ENCODE data around the gene SCYL3.
"Not testable (repeated sequence)": the region's sequence is repeated elsewhere in the genome, so short reads cannot be mapped to it uniquely, and the experiment has no call there.

The SCYL3 gene

DNA sequence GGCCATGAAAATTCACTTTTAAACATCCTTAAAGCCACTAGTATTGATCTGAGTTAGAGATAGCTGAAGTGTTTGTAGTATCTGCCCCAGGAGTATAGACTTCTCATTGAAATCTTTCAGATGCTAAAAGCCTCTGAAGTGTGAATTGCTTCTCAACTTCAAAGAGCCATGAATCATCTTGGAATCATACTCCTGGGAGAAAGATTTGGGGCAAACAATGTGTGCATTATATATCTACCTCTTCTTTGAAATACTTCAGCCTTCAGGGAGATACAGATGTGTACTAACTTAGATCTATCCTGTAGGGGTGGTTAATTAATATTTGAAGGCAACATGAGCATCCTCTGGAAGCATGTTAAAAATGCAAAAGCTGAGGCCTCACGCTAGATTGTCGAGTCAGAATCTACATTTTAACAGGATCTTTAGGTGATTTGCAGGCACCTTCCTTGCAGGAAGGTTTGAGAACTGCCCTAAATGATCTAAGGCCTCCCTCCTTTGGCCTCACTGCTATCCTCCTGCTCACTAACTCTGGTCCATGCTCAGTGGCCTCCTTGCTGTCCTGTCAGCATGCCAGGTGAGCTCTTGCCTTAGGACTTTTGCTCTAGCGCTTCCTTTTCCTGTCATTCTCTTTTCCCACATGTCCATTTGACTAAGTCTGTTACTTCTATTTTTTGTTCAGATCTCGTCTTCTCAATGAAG lies 6.0 kb upstream of the SCYL3 start:
- no peak for DNase-seq (ENCODE audit: low read depth)

DNA sequence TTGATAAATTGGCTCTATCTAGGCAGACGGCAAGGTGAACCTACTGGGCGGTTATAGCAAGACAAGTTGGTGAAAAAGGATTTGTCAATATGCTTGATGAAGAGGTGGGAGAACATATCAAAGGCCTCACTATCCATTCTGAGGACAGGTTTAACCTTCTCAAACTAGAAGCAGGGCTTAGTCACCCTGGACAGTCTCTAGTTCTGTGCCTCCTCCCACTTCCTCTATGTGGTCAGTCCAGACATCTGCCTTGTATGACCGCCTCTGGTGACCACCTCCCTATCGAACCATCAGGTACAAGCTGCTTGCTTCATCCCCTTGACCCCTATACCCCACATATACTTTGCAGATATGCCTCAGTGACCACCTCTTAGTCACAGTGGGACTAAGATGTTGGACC lies 2.3 kb upstream of the SCYL3 start:
- no peak for DNase-seq (ENCODE audit: low read depth)

DNA sequence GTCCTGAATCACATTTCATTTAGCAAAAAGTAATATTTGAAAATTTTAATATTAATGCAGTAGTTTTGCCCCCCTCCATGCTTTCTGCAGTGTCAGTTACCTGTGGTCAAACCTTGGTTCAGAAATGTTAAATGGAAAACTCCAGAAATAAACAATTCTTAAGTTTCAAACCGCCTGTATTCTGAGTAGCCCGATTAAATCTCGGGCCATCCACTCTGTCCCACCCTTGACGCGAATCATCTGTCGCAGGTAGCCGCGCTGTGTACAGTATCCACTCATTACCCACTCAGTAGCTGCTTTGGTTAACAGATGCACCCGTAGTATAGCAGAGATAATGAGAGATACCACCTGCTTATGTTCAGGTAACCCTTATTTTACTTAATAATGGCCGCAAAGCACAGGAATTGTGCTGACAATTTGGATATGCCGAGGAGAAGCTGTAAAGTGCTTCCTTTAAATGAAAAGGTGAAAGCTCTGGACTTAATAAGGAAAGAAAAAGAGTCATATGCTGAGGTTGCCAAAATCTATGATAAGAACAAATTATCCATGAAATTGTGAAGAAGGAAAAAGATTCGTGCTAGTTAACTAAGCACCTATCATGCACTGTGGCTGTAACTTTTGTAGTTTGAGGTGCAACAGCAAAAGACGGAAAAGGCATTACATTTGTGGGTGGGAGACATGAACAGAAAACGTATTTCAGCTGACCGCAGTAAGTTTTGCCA lies 889 bp upstream of the SCYL3 start:
- no peak for DNase-seq (ENCODE audit: low read depth)

DNA sequence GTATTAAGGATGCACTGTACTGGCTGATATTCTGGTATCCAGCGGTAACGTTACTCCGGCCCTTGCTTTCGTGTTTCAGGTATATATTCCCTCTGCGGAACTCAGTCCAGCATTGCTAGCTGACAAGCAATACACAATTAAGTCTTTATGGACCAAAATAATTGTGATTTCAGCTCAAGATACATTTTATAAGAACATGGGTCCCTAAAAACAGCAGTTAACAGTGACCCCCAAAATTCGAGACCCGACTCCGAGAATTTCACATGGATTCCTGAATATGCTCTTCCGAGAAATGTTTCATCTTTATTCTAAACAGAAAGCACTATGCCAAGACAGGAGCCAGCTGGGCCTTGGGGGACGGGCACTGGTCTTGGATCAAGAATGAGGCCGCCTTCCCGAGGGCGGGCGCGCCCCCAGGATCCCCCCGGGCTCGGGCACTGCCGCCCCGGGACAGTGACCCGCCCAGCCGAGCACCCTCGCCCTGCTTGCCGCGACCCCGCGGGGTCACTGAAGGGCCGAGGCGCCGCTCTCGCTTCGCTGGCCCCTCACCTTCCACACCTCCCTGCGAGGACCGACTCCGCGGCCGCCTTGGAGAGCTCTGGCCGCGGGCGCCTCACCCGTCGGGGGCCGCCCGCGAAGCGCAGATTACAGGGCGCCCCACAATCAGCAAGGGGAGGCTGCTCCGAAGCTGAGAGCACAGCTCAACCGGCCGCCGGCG lies 610 bp downstream of the SCYL3 start:
- no peak for DNase-seq (ENCODE audit: low read depth)

DNA sequence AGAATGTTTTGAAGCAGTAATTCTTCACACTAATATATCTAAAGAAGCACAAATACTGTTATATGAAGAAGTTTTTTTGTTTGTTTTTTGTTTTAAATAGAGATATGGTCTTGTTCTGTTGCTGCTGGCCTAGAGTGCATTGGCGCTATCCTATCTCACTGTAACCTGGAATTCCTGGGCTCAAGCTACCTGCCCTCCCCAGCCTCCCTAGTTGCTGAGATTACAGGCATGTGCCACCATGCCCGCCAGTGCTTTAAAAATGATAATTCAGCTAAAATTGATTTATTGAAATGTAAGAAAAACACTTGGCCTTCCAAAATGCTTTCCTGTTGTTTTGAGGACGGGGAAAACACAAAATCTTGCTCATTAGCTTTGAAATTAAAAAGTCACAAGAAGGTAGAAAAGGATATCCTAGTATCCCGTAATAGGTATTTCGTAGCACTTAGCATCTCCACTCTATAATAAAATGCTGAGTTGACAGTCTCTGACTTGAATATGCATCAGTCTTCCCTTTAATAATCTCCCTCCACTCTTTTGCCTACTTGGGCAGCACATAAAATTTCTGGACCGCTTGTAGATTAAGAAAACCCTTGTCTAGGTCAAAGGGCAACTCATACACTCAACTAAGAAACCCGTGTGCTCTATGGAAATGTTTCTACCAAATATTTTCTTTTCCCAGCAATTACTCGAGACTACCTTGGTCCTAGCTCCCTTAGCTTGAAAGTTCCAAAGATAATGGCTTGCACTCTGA lies 1.3 kb downstream of the SCYL3 start:
- no peak for DNase-seq (ENCODE audit: low read depth)

DNA sequence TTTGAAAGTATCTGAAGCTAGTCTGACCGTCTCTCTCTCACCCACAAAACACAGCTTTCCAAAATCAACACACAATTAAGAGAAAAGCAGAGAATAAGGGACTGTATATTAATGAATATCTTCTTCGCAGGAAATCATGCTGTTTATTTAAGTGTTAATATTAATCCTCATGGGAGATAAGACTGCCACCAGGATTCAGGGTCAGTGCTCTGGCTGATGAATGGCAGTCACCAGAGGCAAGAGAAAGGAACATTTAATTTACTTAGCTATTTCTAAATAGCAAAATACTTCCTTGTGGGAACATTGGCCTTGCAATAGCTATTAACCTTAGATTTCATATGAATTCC lies 2.2 kb downstream of the SCYL3 start:
- DNase-seq (ENCODE audit: low read depth), result no peak

DNA sequence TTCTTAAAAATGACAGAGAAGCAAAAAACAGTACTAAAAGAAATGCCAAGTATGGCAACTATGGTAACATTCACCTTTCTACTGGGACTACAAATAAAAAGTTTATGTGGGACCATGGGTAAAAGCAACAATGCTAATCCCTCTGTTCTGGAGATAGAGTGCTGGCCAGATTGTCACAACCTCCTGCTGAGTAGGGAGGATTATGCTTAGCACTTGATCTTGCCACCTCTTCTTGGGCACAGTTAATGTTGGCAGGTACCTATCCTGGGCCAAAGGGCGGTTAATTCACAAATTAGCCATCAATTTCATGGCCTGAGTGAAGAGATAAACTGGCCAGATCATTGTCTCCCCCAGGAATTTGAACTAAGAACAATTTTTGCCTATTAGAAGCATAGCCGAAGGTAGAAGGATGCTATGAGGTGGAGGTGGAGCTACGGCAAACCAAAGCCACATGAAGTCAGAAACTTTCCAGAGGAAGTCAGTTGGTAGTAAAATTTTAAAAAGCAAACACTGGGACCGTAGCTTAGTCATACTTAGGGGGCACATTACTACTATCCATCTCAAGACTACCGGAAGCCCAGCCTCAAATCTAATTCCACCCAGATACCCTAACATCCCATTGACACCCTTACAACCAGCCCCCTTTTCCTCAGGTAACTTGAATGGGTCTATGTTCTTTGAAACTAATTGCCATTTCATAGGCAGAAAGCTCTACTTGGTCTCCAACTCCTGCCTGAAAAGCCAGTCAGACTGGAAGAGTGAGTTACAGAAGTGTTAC lies 2.7 kb downstream of the SCYL3 start:
- peak; percentile 27 for DNase-seq (ENCODE audit: low read depth)

DNA sequence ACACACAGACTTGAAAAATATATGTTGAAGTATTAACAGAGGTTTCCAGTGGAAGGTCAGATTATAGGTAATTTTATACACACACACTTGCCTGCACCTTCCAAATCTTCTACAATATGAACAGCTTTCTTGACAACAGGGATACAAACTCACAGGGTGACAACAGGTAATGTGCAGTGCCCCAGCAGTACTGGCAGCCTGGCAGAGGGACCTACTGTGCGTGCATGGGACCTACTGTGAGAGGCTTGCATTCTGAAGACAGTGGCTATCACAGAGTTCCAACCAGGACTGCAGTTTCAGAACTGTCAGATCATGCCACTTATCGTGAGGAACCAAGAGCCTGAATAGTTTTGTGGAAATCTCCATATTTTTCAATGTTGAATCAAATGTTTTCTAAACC lies 3.8 kb downstream of the SCYL3 start:
- no peak for DNase-seq (ENCODE audit: low read depth)

DNA sequence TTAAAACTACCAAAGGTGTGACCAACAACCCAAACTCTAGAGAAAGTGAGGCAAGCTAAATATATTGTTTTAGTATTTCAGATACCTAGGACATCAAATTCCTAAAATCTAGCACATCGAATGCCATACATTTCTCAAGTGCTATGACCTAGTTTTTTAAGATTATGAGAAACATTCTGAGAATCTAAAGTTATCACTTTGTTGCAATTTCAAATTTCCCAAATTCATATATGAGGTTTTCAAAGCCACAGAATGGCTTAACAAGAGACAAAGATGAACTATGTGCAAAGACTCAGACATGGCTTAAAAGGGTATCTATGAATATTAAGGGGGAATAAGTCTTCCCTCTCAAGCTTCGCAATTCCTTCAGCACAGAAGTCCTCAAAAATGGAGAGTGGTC lies 6.8 kb downstream of the SCYL3 start:
- DNase-seq (ENCODE audit: low read depth), result no peak

DNA sequence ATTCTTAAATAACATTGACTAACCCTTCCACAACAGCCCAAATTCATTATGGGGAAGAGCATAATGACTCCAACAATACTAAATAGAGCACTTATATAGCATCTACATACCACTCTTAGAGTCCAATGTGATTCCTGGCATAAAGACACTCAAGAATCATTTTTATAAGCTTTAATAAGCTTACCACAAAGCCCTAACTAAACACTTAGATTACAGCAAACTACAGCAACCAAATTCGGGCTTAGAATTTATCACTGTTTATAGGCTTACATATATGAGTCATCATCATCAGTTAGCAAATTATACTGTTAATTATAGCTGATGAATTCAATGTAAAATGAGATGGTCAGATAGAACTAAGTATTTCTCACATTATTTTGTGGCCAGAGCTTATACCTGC lies 7.3 kb downstream of the SCYL3 start:
- no peak for DNase-seq (ENCODE audit: low read depth)

DNA sequence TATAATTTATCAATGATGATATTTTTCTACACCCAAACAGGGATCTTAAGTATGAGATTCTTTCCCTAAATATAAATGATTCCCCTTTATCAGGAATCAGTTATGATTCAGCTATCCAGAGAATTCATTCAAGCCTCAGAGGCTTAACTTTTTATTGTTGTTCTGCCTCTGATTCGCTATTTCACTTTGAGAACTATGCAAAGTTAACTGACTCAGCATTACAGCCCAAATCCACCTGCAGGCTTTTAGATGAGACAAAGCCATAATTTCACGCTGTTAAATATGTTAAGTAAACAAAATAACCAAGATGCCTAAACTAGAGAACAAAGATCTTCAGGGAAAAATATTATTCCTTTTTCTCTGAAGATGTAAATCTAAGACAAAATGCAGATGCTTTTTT lies 8.5 kb downstream of the SCYL3 start:
- no peak for DNase-seq (ENCODE audit: low read depth)

DNA sequence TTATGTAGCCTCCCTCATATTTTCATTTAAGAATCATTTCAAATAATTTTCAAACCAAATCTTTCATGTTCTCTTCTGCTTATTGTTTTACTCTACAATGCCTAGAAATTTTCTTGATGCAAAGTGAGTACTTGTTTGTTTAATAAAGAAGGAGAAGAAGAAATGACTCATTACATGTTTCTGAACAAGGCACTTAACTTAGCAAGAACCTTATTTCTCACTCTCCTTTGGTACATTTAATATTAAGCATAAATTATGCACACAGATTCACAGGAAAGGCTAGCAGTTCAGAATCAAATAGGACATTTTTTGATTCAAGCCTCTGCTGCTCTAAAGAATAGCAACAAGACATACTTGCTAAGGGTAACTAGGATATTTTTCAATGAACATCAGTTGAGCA lies 9.1 kb downstream of the SCYL3 start:
- no peak for DNase-seq (ENCODE audit: low read depth)

DNA sequence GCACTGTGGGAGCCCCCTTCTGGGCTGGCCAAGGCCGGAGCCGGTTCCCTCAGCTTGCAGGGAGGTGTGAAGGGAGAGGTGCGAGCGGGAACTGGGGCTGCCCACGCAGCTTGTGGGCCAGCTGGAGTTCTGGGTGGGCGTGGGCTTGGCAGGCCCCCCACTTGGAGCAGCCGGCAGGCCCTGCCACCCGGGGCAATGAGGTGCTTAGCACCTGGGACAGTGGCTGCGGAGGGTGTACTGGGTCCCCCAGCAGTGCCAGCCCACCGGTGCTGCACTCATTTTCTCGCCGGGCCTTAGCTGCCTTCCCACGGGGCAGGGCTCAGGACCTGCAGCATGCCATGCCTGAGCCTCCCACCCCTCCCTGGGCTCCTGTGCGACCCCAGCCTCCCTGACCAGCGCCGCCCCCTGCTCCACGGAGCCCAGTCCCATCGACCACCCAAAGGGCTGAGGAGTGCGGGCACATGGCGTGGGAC lies 11.6 kb downstream of the SCYL3 start:
- no peak for DNase-seq (ENCODE audit: low read depth)

DNA sequence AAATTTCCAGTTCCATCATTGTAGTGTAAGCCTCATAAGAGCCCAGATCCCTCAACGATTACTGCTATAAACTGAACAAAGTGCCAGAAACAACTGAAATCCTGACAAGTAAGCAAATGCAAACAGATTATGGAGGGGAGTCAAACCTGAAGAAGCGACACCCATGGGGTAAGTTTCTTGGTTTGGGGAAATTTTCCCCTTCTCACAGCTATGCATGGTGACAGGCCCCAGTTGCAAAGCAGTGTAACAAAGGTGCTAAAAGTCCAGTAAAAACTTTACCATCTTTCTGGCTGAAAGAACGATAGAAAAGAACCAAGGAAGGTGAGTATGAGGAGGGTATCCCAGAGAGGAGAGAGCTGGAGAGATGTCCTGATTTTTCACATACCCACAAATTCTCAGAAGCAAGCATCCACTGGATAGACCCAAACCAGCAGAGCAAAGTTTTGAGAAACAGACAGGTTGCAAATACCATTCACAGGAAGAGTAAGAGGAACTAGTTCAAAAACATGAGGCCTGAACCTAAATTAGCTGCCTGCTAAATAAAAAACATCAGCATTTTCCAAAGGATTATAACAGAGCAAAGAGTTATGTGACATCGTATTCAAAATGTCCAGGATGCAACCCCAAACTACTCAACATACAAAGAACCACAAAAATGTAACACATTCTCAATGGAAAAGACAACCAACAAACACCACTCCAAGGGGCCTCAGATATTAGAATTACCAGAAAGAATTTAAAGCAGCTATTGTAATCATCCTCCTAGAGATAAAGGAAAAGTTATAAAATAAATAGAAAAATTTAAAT lies 14.5 kb downstream of the SCYL3 start:
- no peak for DNase-seq (ENCODE audit: low read depth)

DNA sequence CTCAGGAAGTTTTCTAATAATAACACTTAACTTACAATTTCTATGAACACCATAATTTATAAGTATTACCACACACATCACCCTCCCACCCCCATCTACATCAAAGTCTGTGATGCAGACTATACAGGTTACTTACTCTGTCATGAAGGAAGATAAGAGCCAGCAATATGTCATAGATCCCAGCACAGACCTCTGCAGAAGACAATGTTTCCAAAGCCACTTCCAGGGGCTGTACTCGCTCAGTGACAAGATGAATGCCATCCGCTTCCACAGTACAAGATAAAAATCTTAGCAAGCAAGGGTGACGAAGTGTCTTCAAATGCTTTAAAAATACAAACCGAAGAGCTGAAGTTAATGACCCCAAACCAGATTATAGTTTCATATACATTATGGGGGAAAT lies 15.2 kb downstream of the SCYL3 start:
- DNase-seq (ENCODE audit: low read depth), result no peak

DNA sequence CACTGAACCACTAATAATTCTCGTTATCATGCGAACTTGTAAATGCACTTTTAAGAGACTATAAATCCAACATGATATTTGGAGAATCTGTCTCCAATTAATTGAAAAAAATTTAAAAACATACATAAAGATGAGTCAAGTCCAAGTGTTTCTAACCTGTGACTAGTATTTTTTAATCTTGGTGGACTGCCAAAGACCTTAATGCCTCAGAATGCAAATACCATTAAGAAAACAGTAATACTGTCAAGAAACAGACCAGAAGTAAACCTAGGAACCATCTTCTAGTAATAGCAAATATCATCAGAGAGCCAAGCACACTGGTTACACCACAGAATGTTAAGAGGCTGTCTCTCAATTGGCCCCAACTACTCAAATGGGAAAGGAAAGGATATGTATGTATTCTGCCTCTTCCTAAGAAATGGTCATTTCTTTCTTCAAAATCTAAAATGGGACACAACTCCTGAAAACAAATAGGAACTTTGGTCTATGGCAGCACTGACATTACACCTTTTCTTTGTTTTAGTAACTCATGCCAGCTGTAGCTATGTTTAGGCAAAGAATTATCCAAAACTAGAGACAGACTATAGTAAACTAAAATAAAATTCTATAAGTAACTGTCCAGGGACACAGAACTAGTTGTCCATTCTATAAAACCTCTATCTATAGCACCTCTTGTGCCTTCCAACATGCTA lies 15.8 kb downstream of the SCYL3 start:
- DNase-seq (ENCODE audit: low read depth), result no peak

DNA sequence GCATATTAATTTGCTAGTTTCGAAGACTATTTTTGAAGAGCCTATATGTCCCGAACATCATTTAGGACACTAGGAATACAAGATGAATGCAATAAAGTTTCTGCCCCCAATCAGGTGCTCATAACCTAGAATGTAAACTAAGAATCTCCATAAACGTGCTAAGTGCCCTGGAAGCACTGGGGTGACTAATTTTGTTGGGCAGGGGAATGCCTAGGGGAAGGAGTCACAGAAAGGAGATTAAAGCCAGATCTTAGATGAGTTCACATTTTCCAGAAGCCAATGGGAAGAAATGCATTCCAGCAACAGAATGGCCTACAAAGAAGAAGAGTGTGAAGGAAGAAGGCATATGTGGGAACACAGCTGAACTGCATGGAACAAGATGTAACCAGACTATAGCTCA lies 19.5 kb downstream of the SCYL3 start:
- no peak for DNase-seq (ENCODE audit: low read depth)

DNA sequence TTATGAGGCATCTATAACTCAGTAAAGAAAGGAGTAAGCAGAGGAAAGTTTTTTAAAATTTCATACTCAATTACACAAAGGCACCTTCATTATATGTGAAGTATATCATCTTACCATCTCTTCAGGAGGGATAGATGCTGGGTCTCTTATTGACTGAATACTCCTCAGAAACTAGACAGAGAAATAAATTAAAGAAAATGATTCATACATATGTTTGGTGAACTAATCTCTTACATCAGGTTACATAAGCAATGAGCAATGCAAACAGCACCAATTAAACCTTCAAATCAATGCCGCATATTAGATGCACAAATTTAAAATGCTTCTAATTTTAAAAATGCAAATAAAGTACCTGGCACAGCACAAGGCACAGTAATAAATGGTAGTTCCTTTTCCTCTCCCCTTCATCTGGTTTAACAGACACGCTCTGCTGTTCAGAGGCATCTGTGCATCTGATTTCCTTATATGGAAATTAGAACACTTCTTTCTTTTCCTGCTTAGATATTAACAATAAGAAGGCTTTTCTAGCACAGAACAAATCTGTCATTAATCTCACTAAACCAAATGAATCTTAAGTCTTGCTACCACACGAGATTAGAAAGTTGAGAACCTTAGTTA lies 20.0 kb downstream of the SCYL3 start:
- no peak for DNase-seq (ENCODE audit: low read depth)

DNA sequence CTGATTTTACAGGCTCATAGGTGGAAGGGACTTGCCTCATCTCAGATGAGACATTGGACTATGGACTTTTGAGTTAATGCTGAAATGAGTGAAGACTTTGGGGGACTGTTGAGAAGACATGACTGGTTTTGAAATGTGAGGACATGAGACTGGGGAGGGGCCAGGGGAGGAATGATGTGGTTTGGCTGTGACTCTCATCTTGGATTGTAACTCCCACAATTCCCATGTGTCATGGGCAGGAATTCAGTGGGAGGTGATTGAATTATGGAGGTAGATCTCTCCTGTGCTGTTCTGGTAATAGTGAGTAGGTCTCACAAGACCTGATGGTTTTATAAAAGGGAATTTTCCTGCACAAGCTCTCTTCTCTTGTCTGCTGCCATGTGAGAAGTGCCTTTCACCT lies 20.8 kb downstream of the SCYL3 start:
- DNase-seq (ENCODE audit: low read depth), result no peak

DNA sequence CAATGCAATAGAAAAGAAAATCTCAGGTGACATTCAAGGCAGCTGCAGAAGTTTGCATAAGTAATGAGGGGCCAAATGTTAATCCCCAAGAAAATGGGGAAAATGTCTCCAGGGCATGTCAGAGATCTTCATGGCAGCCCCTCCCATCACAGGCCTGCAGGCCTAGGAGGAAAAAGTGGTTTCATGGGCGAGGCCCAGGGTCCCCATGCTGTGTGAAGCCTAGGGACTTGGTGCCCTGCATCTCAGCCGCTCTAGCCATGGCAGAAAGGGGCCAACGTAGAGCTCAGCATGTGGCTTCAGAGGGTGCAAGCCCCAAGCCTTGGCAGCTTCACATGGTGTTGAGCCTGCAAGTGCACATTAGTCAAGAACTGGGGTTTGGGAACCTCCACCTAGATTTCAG lies 21.7 kb downstream of the SCYL3 start:
- DNase-seq (ENCODE audit: low read depth), result not testable (repeated sequence)

Data from T-helper 22 cell (primary cell).